Urinary bladder (tissue), 4 donors: ENCODE data around the gene POLD3. TPM values are rescaled to one million over a fixed set of nuclear protein-coding genes. Genes with fewer than 3 reads are reported as not detected.

Experiments
- DNase-seq: peaks from one replicate; pipeline ENCODE4 v3.0.0-alpha.2; 2015; ENCODE audit errors: extremely low spot score
- H3K27ac ChIP-seq: one replicate; pipeline ENCODE4 v1.5.1; 2013; ENCODE audit warnings: low read depth, mild to moderate bottlenecking, moderate library complexity
- H3K36me3 ChIP-seq: one replicate; pipeline ENCODE4 v1.6.1; 2013; ENCODE audit warnings: mild to moderate bottlenecking, moderate library complexity; ENCODE audit not compliant: insufficient read depth
- H3K4me1 ChIP-seq: one replicate; pipeline ENCODE4 v1.6.1; 2013; ENCODE audit warnings: mild to moderate bottlenecking, moderate library complexity; ENCODE audit not compliant: insufficient read depth
- H3K4me3 ChIP-seq: one replicate; pipeline ENCODE4 v1.5.1; 2013; ENCODE audit warnings: low read depth, low read length
- WGBS: extraction: QIAGEN DNeasy Blood & Tissue Kit; methylation state at CpG from one replicate; pipeline ENCODE4 v1.1.7; 2013; 5-methylcytosine and 5-hydroxymethylcytosine counted together
- polyA plus RNA-seq: library from polyadenylated mRNA; stranded (reverse); fragments of 200-250 nt; gene quantifications from one replicate; pipeline ENCODE4 v1.2.3, GENCODE V29; 2013
- small RNA-seq: library from RNA; depleted of rRNA; stranded (forward); fragments of <200 nt; gene quantifications from one replicate; pipeline ENCODE3, GENCODE V24; 2014
- total RNA-seq: library from RNA; depleted of rRNA; stranded (reverse); fragments of >200 nt; gene quantifications from one replicate; pipeline ENCODE4 v1.2.3, GENCODE V29; 2014
- donor health status: healthy with polysubstance abuse.
- donor health status: healthy.

The POLD3 gene
- total and polyA plus RNA-seq, 2 donors: 15.9 to 25.5 TPM

DNA sequence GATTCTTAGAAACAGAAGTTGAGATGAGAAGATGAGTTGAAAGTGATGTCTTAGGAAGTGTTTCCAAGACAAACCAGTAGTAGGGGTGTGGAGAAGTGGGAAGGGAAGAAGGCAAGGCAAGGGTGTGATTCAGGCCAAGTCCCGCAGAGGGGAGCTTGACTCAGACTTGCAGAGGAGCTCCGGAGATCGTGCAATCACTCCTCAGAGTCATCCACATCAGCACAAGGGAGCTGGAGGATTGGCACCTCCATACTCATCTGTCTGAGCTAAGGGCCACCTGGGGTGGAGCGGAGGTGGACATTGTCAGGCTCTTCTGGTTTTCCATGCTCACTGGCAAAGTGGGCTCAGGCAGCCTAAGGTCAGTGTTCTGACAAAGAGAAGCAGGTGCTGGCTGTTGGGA is 94.4 kb downstream of the POLD3 start:
- no peaks in the 10 kb centered on the region for H3K4me1 ChIP-seq
- H3K36me3 ChIP-seq: no peaks in the 10 kb centered on the region
- 75% methylated on average over 4 of the region's 4 CpGs for WGBS
- DNase-seq: no peak
- H3K4me3 ChIP-seq: no peak overlapping the region
- H3K27ac ChIP-seq: no peak overlapping the region

DNA sequence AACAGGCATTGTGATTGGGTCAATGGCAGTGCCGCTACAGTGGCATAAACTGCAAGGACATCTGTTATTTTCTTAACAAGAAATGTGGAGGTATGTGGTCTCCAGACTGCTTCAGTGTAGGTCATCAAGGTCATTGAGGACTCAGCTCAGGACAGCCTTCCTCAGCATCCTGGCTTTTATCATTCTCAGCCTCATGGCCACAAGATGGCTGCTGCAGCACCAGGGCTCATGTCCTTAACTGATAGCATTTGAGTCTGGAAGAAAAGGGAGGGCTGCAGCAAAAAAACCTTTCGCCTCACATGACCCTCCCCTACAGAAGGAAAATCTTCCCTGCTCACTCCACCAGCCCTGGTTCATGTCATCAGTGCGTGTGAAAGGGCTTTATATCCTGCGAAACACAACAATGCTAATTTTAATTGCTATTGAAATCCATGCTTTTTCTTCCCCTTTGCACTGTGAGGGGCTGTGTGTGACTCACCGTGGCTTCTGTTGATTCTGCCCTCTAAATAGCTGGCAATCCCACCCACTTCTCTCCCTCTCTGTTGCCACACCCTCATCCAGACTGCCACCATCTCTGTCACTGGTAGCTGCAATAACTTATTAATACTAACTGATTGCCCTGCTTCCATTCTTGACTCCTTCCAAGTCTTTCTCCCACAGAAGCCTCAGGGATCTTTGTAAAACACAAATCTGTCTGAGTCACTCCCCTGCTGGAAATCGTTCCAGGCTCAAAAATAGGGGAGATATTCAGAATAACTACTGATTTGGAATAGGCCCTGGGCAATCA is 95.0 kb downstream of the POLD3 start:
- no peak for DNase-seq
- WGBS: 78% methylated on average over 6 of the region's 6 CpGs
- Histone ChIP-seq H3K4me3 (no peak overlapping the region), H3K27ac (no peak overlapping the region), H3K4me1 (no peaks in the 10 kb centered on the region), H3K36me3 (no peaks in the 10 kb centered on the region)

- Histone ChIP-seq H3K27ac (no peak overlapping the region), H3K4me1 (no peaks in the 10 kb centered on the region), H3K36me3 (no peaks in the 10 kb centered on the region), H3K4me3 (no peak overlapping the region)
- no peak for DNase-seq
- 98% methylated on average over 4 of the region's 4 CpGs for WGBS
These were observed 97.3 kb downstream of the POLD3 start for GRCh38 chr11:74689666-74690065.

GRCh38 chr11:74691755-74692154 is 99.4 kb downstream of the POLD3 start:
- H3K4me3 ChIP-seq: no peak overlapping the region
- no peaks in the 10 kb centered on the region for H3K4me1 ChIP-seq
- no peak for DNase-seq
- H3K36me3 ChIP-seq: no peaks in the 10 kb centered on the region
- H3K27ac ChIP-seq: no peak overlapping the region
- WGBS: 79% methylated on average over 4 of the region's 4 CpGs

Small RNA genes within 50 kb of the gene (small RNA-seq; reads per million reads assigned to genes)
- gene RANP3 (not detected), gene RN7SKP297 (not detected)

Other genes with a start within 250 kb of the POLD3 start
- 14.1 TPM for gene PGM2L1, start 194.1 kb upstream of the POLD3 start, total RNA-seq
- gene PGM2L1, start 194.1 kb upstream of the POLD3 start, polyA plus RNA-seq: 5.2 TPM
- gene KCNE3, start 125.0 kb upstream of the POLD3 start, total RNA-seq: 6.8 TPM
- gene KCNE3, start 125.0 kb upstream of the POLD3 start, polyA plus RNA-seq: 5.8 TPM
- 2.7 TPM for gene LIPT2, start 98.9 kb upstream of the POLD3 start, total RNA-seq
- gene LIPT2, start 98.9 kb upstream of the POLD3 start, polyA plus RNA-seq: 3.3 TPM
- gene CHRDL2, start 138.8 kb downstream of the POLD3 start, total RNA-seq: 0.69 TPM
- 72.8 TPM for gene CHRDL2, start 138.8 kb downstream of the POLD3 start, polyA plus RNA-seq
- gene RNF169, start 156.3 kb downstream of the POLD3 start, total RNA-seq: 35.8 TPM
- 6.4 TPM for gene RNF169, start 156.3 kb downstream of the POLD3 start, polyA plus RNA-seq